Measurements from ENCODE around the gene PGAM5. TPM values are rescaled to one million over a fixed set of nuclear protein-coding genes. Genes with fewer than 3 reads are reported as not detected.
"Not testable (repeated sequence)": the region's sequence is repeated elsewhere in the genome, so short reads cannot be mapped to it uniquely, and the experiment has no call there.

PGAM5 gene
- total RNA-seq, 1 donor from 2014 or later: 25.4 TPM

DNA sequence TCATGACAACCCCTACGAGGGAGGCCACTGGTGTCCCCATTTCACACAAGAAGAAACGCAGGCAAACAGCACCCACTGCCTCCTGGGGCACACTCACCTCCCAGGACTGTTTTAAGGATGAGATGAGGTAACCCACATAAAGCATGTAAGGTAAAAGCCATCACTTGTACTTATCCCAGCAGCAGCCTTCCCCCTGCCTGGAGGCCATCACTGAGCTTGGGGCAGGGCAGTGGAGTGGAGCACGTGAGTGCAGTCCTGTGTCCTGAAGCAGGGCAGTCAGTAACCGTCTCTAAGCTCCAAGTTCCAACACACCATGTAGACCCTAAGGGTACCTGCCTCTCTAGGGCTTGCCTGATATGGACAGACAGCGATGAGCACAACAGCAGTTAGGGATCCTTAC is 25.2 kb upstream of the PGAM5 start:
- H3K27ac ChIP-seq: no peak overlapping the region
- no peak overlapping the region for H3K4me3 ChIP-seq
- H3K27me3 ChIP-seq: no peaks in the 10 kb centered on the region
- peaks cover 8% of the 10 kb centered on the region for H3K4me1 ChIP-seq
- intact Hi-C loops (cut with DNase I): no loop called here
- no peak for ATAC-seq
- H3K9me3 ChIP-seq: no peaks in the 10 kb centered on the region
- H3K36me3 ChIP-seq: no peaks in the 10 kb centered on the region
- DNase-seq: no peak
- no peak for TF ChIP-seq CTCF (IDR thresholded peaks at IDR 0.05)

DNA sequence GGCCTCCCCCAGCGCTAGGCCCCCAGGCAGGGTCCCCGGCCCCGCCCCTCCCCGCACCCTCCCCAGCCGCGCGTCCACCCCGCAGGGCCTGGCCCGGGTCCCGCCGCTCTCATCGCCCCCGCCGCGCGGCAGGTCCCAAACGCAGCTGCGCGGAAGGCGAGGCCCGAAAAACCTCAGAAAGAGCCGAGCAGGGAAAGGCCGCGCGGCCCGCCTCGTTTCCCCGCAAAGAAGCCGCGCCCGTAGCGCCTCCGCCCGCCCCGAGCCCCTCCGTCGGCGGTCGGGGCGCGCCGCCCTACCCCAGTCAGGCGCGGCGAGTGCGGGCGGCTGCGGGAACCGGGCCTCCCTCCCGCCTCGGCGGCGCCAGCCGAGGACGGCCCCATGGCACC is 23.8 kb upstream of the PGAM5 start:
- ATAC-seq: no peak

GRCh38 chr12:132687211-132688164 is 23.2 kb upstream of the PGAM5 start, which contains the start of the genes POLE and PXMP2:
POLE (minus strand) TSS chr12:132687342; CDS start chr12:132687315, 27 bp downstream.
PXMP2 (plus strand) TSS chr12:132687587; CDS start chr12:132687671, 84 bp downstream.
- Histone ChIP-seq H3K9me3 (no peaks in the 10 kb centered on the region), H3K4me1 (peaks cover 8% of the 10 kb centered on the region), H3K36me3 (no peaks in the 10 kb centered on the region), H3K4me3 (peak within 1 kb of the TSS; percentile 69), H3K27me3 (no peaks in the 10 kb centered on the region), H3K27ac (peak within 1 kb of the TSS; percentile 17)
- peak; percentile 98 for DNase-seq
- ATAC-seq: peak; percentile 100
- intact Hi-C loops (cut with DNase I): no loop called here
- no peak for TF ChIP-seq CTCF (IDR thresholded peaks at IDR 0.05)

More for the DNA sequence above, 23.8 kb upstream of the PGAM5 start:
- no peak for TF ChIP-seq CTCF (IDR thresholded peaks at IDR 0.05)
- peaks cover 8% of the 10 kb centered on the region for H3K4me1 ChIP-seq
- H3K4me3 ChIP-seq: peak overlapping the region; percentile 69
- H3K27me3 ChIP-seq: no peaks in the 10 kb centered on the region
- no peaks in the 10 kb centered on the region for H3K9me3 ChIP-seq
- intact Hi-C loops (cut with DNase I): no loop called here
- no peak for DNase-seq
- no peak overlapping the region for H3K27ac ChIP-seq
- no peaks in the 10 kb centered on the region for H3K36me3 ChIP-seq

- Histone ChIP-seq H3K27ac (no peak overlapping the region), H3K27me3 (no peaks in the 10 kb centered on the region), H3K9me3 (no peaks in the 10 kb centered on the region), H3K36me3 (no peaks in the 10 kb centered on the region), H3K4me1 (peaks cover 8% of the 10 kb centered on the region), H3K4me3 (no peak overlapping the region)
- DNase-seq: no peak
- no peak for TF ChIP-seq CTCF (IDR thresholded peaks at IDR 0.05)
- no peak for ATAC-seq
- intact Hi-C loops (cut with DNase I): no loop called here
These were observed 21.4 kb upstream of the PGAM5 start for GRCh38 chr12:132689227-132689626.

- no peak for ATAC-seq
- Histone ChIP-seq H3K36me3 (no peaks in the 10 kb centered on the region), H3K4me1 (peaks cover 8% of the 10 kb centered on the region), H3K27ac (no peak overlapping the region), H3K9me3 (no peaks in the 10 kb centered on the region), H3K27me3 (no peaks in the 10 kb centered on the region), H3K4me3 (no peak overlapping the region)
- DNase-seq: no peak
- intact Hi-C loops (cut with DNase I): no loop called here
- TF ChIP-seq CTCF (IDR thresholded peaks at IDR 0.05): no peak
These were observed 20.5 kb upstream of the PGAM5 start for GRCh38 chr12:132690112-132690511.

DNA sequence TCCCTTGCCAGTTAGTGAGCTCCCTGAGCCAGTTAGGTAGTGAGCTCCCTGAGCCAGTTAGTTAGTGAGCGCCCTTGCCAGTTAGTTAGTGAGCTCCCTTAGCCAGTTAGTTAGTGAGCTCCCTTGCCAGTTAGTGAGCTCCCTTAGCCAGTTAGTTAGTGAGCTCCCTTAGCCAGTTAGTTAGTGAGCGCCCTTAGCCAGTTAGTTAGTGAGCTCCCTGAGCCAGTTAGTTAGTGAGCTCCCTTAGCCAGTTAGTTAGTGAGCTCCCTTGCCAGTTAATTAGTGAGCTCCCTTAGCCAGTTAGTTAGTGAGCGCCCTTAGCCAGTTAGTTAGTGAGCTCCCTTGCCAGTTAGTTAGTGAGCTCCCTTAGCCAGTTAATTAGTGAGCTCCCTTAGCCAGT is 18.6 kb upstream of the PGAM5 start:
- intact Hi-C loops (cut with DNase I); H3K27me3 ChIP-seq; H3K36me3 ChIP-seq; H3K27ac ChIP-seq; H3K9me3 ChIP-seq; H3K4me3 ChIP-seq; ATAC-seq; H3K4me1 ChIP-seq; DNase-seq: not testable (repeated sequence)

GRCh38 chr12:132694888-132695287 is 15.8 kb upstream of the PGAM5 start:
- ATAC-seq; DNase-seq; H3K4me3 ChIP-seq; H3K4me1 ChIP-seq; H3K27me3 ChIP-seq; H3K27ac ChIP-seq; H3K9me3 ChIP-seq; intact Hi-C loops (cut with DNase I); H3K36me3 ChIP-seq: not testable (repeated sequence)
